Stimulated activated CD8-positive, alpha-beta memory T cell treated with anti-CD3 and anti-CD28 coated beads, Interleukin-12 subunit alpha, Interleukin-12 subunit beta, amount 100 ng/mL, for 24 hours (primary cell): Measurements from ENCODE around the gene CNTNAP5.

Experiments
- DNase-seq: peaks from one replicate; pipeline ENCODE4 v3.0.0-alpha.2; 2020; ENCODE audit errors: extremely low read depth

Gene CNTNAP5

DNA sequence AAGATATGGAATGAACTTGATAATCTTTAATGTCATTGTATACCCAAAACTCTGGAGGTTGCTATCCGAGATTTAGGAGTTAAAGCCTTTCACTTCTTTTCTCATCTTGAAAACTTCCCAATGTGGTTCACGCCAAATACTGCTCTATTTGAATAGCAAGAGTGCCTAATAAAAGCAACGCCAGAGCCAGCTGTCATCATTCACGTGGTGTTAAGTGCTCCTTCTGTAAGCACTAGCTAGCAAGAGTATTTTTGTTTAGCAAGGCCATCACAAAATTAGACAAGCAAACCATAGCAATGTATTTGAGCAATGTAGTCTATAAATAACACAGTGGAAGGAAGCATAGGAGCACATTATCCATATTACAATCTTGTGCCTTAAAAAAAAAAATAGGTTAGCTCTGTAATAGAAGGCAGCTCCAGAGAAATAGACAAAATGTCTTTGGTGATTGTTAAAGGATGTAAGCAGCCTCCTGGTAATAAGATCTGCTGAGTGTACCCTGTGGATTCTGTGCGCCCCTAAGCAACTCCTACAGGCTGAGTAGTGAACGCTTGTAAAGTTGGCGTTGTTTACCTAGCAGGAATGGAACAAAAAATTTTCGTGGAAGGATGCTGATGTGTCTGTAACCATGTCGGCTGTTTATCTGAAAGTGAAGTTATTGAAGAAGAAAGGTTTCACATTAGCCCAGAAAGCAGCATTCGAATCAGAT, 518.0 kb downstream of the CNTNAP5 start:
- DNase-seq = no peak

DNA sequence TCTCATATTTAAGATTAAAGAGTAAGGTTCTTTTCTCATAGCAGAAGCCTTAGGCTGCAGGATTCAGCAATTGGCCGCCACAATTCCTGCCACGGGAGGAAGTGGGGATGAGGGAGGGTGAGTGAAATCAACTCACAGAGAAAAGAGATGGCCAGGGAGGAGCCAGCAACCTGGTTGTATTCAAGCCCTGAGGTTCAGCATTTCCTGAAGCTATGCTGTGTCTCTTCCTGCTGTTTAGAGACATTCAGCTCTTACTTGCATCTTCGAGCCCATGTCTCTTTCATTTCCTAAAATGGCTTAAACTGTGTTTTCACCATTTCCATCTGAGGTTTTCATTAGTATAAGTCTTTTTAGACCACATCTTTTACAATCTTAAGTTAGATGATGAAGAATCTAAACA, 522.6 kb downstream of the CNTNAP5 start:
- no peak for DNase-seq

DNA sequence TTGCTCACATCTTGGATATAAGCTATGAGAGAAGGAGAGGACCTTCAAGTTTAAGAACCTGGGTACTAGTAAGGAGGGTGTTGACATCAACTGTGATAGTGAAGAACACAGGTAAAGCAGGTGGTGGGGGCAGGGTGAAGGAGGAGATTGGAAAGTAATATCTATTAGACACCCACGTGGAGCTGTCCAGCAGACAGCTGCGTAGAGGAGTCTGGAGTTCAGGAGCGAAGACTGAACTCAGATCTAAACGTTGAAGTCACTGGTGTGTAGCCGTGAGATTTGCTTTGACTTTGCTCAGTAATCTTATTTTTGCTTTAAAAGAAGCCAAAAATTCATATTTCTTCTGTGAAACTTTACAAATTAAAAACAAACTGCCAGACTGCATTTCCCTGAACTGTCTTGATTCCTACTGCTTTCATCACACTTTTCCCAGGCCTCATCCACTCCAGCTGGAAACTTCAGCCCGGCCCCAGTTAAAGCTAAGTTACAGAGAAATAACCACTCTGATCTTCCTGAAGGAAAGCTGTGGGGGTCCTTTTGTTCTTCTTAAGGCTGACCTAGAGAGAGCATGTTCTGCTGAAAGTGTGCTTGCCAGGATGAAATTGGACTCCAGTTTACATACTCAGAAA, 533.3 kb downstream of the CNTNAP5 start:
- no peak for DNase-seq

DNA sequence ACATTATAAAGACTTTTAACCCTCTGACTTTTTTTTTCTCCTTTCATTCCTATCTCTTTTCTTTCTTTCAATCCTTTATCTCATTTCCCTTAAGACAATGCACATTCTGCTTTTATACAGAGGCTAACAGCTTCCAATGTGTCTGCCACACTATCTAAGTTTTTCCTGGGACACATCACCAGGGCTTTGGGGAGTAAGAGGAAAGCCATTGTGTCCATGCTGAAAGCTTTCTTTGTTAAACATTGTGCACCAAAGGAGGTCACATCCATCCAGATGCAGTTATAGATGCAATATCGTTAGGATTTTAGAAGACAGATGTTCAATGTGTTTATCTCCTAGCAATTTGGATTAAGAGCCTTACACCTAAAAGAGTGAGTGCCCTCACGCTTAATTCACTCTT, 534.1 kb downstream of the CNTNAP5 start:
- DNase-seq = no peak

DNA sequence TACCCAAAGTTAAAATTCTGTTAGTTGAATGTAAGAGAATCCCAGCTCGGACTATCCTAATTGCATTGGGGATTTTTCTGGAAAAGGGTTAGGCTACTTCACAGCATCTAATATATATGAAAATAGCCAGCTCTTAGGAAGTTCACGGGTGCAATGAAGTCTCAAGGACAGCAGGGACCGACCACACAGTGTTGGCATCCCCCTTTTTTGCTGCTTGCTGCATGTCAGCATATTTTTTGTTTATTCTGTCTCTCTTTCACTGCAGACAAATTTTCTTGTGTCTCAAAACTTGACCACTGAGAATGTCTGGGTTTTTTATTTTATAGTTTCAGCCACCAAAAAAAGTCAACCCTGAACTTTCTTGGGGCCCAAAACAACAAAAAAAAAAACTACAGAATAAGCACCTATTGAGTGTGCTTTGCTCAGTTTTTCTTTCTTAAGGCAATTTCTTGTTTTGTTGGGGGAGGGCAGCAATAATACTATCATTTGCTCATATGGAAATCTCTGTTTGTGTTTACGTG, 535.6 kb downstream of the CNTNAP5 start:
- no peak for DNase-seq

DNA sequence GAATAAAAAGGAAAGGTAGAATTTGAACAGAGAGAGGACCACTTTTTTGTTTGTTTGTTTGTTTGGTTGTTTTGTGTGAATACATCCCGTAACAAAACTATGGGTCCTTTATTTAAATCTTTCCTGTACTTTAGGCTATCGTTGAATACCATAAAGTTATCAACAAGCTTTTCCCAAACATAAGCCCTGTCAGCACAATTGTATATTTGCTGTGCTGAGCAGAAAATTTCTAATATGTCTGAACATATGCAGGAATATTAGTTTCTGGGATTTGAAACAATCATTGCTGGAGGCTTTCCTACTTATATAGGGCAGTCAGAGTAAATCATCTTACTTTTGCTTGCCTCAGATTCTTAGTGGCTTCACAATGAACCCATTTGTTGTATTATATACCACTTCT, 536.4 kb downstream of the CNTNAP5 start:
- DNase-seq = no peak

DNA sequence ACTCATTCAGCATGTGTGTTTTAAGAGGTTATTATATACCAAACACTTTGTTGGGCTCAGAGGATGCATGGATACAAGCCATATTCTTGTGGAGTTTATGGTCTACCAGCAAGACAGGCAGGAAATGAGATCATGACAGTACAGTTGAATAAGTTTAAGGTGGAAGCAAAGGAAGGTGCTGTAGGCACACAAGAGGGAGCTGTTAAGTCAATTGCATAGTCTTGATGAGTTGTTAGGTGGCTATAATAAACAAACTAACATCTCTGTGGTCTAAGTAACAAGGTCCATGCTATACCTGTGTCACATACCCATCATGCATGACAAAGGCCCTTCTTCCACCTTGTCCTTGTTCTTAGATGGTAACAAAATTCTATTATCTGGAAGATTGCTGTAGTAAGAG, 538.3 kb downstream of the CNTNAP5 start:
- no peak for DNase-seq

DNA sequence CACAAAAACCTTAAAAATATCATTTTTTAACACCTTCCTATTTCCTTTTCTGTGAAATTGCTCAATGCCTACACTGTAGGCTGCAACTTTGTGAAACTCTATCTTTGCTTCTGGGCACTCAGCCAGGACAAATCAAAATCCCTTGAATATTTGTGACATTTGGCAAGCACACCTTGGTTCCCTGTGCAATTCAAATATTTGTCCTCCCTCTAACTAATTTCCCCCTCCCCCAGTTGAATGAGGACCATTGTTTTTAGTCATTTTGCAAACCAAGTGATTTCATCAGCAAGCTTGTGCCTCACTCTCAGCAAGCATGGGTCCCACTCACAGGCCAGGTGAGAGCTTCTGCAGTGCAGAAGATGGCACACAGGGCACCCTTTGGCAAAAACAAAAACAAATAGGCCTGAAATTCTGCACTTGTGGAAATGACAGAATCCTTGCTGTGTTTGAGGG, 541.5 kb downstream of the CNTNAP5 start:
- DNase-seq = no peak

DNA sequence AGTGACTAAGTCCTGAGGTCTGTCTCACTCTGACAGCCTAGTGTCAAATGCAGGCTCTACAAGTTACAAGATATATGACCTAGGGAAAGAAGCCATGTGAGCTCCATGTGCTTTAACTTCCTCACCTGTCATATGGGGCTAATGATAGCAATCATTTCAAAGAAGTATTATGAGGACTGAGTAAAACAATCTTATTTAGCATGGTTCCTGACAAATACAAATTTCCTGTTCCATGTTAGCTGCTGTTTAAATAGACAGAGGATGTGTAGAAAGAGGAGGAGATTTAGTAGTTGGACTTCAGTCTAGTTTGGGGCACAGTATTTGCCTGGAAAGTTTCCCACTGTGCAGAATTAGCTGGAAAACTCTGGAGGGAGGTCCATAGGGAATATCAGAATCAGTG, 545.8 kb downstream of the CNTNAP5 start:
- no peak for DNase-seq

DNA sequence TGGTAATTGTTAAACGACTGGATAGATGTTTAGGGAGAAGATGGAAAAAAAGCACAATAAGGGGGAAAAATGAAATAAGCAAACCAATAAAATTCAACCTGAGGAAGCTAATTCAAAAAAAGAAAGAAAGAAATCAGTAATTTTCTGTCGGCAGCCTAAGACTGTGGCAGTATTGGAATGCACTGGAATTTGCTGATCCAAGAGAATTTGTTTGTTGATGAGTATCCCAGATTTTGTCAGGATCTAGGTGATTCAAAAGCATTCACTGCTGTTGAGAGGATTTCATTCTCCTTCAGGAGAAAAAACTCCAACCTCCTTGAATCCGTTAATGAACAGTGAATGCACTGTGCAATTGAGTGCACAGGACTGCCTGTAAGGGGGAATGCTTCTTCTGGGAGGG, 546.7 kb downstream of the CNTNAP5 start:
- DNase-seq = no peak

DNA sequence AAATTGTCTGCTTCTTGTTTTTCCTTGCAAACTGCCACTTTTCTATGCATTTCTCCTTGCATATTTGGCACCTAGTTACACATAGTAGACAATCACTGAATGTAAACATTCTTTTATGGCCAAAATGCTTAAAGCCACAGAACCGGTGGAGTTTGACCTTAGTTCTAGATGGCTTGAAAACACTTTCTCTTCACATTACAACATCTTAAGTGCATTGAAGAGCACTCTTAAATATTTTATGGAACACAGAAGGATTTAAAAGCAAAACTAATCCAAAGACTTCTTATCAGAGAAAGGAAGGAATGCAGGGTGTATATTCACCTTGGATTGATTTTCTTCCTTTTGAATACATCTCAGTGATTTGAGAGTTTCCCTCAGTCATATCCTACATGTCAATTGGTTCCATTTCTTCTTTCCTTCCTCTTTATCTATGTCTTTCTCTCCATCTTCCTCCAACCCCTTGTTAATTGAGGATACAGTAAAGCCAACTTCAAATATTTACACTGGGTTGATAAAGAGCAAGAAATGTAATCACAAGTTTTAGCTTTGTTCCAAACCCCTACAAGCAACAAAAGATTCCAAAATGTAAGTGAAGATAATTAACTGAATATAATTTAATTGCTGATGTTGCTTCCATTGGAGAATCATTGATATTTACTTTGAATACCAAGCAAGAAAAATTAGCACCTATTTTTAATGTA, 548.0 kb downstream of the CNTNAP5 start:
- DNase-seq = no peak

DNA sequence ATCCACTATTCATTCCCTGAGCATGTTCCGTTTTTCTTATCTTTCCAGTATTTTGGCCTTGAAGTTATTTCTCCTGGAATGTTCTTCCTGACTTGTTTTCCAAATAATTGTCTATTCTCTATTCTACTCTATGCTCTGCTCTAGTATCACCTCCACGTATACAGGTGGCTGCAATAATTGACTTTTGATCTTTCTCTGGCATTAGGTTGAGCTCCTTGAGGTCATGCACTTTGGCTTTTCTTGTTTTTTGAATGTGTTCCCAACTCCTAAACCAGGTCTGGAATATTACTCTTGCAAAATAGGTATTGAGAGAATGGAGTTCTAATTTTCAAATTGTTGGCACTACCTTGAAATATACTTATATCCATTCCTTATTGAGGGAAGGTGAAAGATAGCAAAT, 550.4 kb downstream of the CNTNAP5 start:
- DNase-seq = no peak

DNA sequence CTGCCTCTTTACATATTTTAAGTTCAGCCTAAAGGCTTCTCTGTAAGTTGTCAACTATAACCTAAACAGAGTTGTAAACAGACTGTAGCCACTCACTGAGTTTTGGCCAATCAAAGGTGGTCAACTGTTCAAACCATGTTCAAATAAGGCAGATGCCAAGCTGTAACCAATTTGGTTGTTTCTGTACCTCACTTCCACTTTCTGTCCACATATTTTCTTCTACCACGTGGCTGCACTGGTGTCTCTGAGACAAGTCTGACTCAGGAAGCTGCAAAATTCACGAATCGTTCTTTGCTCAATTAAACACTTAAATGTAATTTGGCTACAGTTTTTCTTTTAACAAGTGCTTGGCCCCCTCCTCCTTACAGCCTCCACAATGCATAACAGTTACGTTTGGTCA, 555.2 kb downstream of the CNTNAP5 start:
- DNase-seq = no peak

DNA sequence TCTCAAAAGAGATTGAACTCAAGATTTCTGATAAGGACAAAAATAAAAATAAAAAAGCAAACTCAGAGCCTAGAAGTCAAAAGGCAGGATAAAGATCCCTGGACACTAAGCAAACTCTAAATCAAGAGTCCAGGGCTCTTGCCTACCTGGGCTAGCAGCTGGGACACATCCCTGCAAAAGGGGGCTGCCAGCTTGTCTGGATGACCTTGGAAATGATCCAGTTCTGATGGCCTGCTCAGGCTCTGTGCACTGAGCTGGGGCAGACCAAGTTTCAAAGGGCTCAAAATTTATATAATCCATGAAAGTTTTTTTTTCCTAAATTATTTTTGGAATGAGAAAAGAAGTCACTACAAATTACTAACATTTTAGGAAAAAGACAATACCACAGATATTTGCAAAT, 557.3 kb downstream of the CNTNAP5 start:
- DNase-seq = no peak

DNA sequence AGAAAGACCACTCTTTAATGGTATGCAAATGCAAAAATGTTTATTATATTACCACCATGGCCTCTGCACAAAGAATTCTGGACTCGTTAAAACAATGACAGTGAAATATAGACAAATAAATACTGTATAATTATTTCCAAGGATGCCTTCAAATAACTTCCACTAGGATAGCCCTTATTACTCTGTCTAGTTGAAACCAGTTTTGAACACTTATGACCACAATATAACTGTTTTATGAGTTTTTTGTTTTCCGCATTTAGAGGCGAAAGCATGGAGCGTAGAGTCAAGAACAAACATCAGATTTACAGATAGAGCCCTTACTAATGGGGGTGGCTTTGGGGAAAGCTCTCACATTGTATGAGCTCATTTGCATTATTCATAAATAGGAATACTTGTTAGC, 559.5 kb downstream of the CNTNAP5 start:
- no peak for DNase-seq

DNA sequence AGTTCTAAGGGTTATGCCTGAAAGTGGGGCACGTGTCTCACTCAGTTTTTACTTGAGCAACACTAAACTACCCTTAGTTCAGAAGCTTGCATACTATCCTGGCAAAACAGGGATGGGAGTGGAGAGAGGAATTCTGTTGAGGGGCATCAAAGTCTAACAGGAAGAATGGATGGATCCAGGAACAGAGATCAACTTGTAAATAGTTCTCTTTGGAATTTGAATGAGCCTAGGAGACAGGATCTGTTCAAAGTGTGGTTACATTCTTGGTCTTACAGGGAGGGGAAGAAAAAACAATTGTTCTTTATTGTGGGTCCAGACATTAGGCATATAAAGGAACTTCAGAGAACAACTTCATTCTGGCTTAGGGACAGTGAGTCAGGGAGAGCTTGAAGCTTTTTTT, 560.2 kb downstream of the CNTNAP5 start:
- DNase-seq = no peak

DNA sequence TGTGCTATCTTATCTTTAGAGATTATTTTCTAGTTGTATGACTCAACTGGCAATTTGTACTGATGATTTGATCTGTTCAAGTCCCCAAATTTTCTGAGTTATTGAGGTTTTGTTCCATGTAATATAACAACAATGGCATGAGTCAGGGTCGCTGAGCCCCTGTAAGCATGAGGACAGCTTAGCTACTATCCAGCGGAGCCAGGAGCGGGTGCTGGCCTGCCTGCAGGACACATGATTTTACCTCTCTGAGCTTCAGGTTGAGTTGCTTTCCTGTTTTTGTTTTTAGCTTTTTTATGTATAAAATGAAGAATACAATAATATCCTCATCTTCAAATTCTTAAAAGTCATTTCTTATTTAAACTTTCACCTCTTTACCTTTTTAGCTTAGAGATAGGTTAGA, 561.1 kb downstream of the CNTNAP5 start:
- no peak for DNase-seq

DNA sequence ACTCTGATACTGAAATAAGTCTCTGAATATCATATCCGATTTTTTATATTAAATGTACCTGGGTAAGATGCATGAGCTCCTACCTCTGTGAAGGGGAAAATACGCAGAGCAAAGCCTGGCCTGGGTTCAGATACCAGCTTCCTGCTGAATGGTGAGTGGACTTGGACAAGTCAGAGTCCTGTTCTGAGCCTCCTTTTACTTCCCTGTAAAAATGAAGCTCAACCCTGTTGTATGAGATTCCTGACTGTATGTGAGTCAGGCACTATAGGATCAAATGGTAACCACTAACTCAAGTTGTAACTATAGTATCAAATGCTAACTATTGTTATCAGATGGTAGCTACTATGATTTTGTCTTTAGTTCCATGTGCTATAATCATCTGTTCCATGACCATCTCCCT, 561.7 kb downstream of the CNTNAP5 start:
- no peak for DNase-seq

DNA sequence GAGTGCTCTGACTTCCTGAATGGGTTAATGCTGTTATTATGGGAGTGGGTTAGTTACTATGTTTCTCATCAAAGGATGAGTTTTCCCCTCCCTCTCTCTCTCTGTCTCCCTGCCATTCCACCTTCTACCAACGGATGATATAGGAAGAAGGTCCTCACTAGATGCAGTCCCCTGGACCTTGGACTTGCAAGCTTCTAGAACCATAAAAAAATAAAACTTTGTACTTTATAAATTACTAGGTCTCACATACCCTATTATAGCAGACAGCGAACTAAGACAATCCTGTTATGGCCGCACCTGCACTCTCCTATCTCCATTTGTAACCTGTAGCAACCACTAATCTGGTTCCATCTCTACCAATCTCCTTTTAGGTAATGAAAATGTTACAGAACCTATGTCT, 564.9 kb downstream of the CNTNAP5 start:
- no peak for DNase-seq

DNA sequence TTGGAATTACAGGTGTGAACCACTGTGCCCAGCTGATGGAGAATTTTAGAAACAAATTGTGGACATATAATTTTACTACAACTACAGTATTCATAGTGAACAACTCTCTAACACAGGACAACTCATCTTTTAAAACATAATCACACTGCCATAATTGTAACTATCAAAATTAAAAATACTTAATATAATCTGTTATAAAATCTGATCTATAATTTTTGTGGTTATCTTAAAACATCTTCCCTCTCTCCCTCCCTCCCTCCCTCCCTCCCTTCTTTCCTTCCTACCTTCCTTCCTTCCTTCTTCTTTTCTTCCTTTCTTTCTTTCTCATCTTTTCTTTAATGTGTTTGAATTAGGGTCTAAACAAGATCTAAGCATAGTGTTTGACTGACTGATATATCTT, 577.7 kb downstream of the CNTNAP5 start:
- no peak for DNase-seq

DNA sequence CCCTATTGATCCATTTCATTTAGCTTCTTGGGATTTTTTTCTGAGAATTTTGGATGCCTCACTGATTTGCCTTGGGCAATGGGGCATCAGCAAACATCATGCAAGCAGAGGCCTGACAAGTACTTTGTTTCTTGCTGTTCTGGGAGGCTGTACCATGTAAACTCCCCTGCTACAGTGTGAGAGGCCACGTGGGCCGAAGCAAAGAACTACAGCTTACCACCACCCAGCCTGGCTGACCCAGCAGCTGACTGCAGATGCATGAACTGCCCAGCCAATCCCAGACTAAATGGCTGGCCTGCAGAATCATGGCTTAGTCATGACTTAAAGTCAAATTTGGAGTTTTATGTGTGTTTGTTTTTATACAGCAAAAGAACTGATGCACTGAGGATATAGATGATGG, 579.9 kb downstream of the CNTNAP5 start:
- no peak for DNase-seq

DNA sequence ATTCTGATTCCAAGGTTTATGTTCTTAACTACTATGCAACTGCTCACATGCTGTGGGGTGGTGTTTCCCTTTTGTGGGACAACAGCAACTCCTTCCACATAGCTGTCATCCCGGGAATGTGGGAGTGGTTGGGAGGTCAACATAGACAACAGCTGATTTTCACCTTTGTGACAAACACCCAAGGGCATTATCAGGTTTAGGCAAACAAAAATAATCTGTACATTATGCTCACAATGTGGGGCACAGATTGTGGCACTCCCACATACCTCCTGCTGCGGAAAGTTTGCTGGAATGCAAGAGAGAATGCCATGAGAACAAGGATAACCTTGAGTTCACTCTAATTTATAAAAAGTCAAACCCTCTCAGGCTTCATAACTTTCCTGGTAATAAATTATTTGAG, 582.6 kb downstream of the CNTNAP5 start:
- no peak for DNase-seq

DNA sequence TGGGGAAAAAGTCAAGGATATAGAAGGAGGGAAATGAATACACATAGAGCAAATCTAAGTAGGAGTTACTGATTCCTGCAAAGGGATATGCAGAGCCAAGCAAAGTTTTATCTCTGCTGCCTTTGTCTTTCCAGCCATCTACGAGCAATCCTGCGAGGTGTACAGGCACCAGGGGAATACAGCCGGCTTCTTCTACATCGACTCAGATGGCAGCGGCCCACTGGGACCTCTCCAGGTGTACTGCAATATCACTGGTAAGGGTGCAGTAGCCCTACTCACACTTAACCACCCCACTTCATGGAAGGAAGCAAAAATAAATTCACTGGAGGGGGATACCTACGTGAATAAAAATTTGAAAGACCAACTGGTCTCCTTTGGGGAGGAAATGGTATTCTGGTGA, 584.6 kb downstream of the CNTNAP5 start:
- DNase-seq = no peak
